ENCODE data around the gene DUOX1. TPM values are rescaled to one million over a fixed set of nuclear protein-coding genes. Genes with fewer than 3 reads are reported as not detected.
A peak's percentile ranks its signal among the peaks of the same experiment; 100 is the strongest.

Gene DUOX1
- total and polyA plus RNA-seq, 9 of the 15 experiments (the other 6 are each of a cell fraction or from before 2014, with no cell fraction given), result 0.01 to 0.22 (median 0.01) TPM; not detected in 6

GRCh38 chr15:45157974-45158373 lies 28.2 kb downstream of the DUOX1 start:
- ChIA-PET POLR2A (interaction anchor here (1.3 kb wide), 1 partner anchor 13 kb away, joined by 4 read pairs; no protein-coding TSS in a partner anchor), CTCF (ENCODE audit: low intra/inter-chr PET ratio) (no interaction called here)
- H4K20me1 ChIP-seq (replicated peaks; ENCODE audit: control insufficient read depth, insufficient read depth, low read length), result peaks cover 5% of the 10 kb centered on the region; the same call in 1 of the 2 replicates
- H3K4me2 ChIP-seq (ENCODE audit: insufficient read depth, low read length), result no peak overlapping the region
- TF ChIP-seq SMARCA4 (IDR thresholded peaks at IDR 0.05), result no peak
- TF ChIP-seq FOSL1 (tag; conservative IDR thresholded peaks at IDR 0.05), result 0 out of 2 replicates have a peak, but pooled peaks have one; percentile 1
- TF ChIP-seq RBFOX2 (IDR thresholded peaks at IDR 0.05; ENCODE audit: low read depth, low read length), result no peak
- 0 out of 2 replicates have a peak, but pooled peaks have one; percentile 46 for TF ChIP-seq CREM (IDR thresholded peaks at IDR 0.05; ENCODE audit: low read depth)
- TF ChIP-seq ATF3 (IDR thresholded peaks at IDR 0.05), result peak; percentile 95
- no peak for TF ChIP-seq ATF3 (CRISPR knock-in tag; conservative IDR thresholded peaks at IDR 0.05)
- peak; percentile 79 for TF ChIP-seq JUND (IDR thresholded peaks at IDR 0.05; ENCODE audit: borderline replicate concordance, low read depth, low read length)
- peak; percentile 77; the same call in 2 of the 3 replicates for TF ChIP-seq JUND (tag; IDR thresholded peaks at IDR 0.05; ENCODE audit: borderline replicate concordance, low read depth, low read length)
- peak; percentile 67; the same call in 1 of the 2 replicates for TF ChIP-seq JUN (IDR thresholded peaks at IDR 0.05; ENCODE audit: borderline replicate concordance, low read depth, low read length)
- no peak for TF ChIP-seq JUN (CRISPR knock-in tag; IDR thresholded peaks at IDR 0.05; ENCODE audit: borderline replicate concordance)
- peak; percentile 91 for TF ChIP-seq ATF7 (IDR thresholded peaks at IDR 0.05)
- intact Hi-C loops (cut with micrococcal nuclease) (no loop called here), in situ Hi-C loops (cut with MboI) (no loop called here)
- BruUV-seq (replicated peaks), result no TSS peak
- WGBS (ENCODE audit: insufficient coverage, low coverage, missing lambda C conversion rate), result 14% methylated on average over 1 of the region's 1 CpG
- no peak overlapping the region for H2AFZ ChIP-seq (ENCODE audit: low read depth, low read length)
- FAIRE-seq, result peak; percentile 54
- H3K4me3 ChIP-seq, result no peak overlapping the region
- H3K36me3 ChIP-seq (ENCODE audit: control insufficient read depth, insufficient read depth, low read length), result no peaks in the 10 kb centered on the region
- peak in 1 of 4 experiments; percentile 34 for DNase-seq (ENCODE audit: extremely low read depth in 1 of 4, low spot score in 3 of 4)
- ATAC-seq, result no peak
- H3K27ac ChIP-seq (ENCODE audit: extremely low read depth, low read depth, low read length), result no peak overlapping the region
- no peaks in the 10 kb centered on the region for H3K27me3 ChIP-seq (ENCODE audit: control insufficient read depth in 2 of 2, insufficient read depth in 2 of 2, low read length in 2 of 2)
- no peaks in the 10 kb centered on the region for H3K9me1 ChIP-seq (ENCODE audit: control insufficient read depth, insufficient read depth, low read length)
- H3K4me1 ChIP-seq (replicated peaks in 1 of 2; ENCODE audit: control insufficient read depth in 2 of 2, insufficient read depth in 2 of 2, low read length in 2 of 2), result peaks cover 8 to 12% of the 10 kb centered on the region in 2 experiments; a peak in 4 of 5 replicates
- no peak overlapping the region for H3K9ac ChIP-seq (ENCODE audit: insufficient read depth in 1 of 2, low read depth in 2 of 2, low read length in 2 of 2)
- no peaks in the 10 kb centered on the region for H3K9me3 ChIP-seq (replicated peaks; ENCODE audit: control insufficient read depth, insufficient read depth, low read depth, low read length)
- no peaks in the 10 kb centered on the region for H3K79me2 ChIP-seq (ENCODE audit: control insufficient read depth, insufficient read depth, low read length)
